ENCODE measurements around the gene SPDEF. TPM values are rescaled to one million over a fixed set of nuclear protein-coding genes. Genes with fewer than 3 reads are reported as not detected.

The SPDEF gene
- total RNA-seq, 4 donors from 2014 or later, result 4.4 TPM; not detected in 3

DNA sequence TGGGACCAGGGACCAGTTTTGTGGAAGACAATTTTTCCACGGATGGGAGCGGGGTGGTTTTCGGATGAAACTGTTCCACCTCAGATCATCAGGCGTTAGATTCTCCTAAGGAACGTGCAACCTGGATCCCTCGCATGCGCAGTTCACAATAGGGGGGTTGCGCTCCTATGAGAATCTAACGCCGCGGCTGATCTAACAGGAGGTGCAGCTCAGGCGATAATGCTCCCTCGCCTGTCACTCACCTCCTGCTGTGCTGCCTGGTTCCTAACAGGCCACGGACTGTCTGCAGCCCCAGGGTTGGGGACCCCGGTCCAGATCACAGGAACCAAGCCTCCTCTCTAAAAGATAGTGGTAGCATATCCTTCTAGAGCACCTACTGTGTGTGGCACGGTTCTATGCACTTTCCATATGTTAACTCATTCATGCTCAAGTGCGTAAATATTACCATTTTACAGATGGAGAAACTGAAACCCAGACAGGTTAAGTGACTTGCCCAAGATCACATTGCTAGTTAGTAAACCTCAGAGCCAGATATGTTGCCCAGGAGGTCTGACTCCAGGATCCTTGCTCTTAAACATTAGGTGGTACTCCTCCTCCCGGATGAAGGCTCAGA, 25.3 kb downstream of the SPDEF start:
- Histone ChIP-seq H3K9me3 (no peaks in the 10 kb centered on the region), H3K36me3 (no peaks in the 10 kb centered on the region), H3K27ac (no peak overlapping the region), H3K4me1 (peaks cover 0 to 14% (median 11%) of the 10 kb centered on the region in 3 donors), H3K27me3 (no peaks in the 10 kb centered on the region), H3K4me3 (peak overlapping the region in 1 of 2 donors; percentile 16)
- WGBS, 2 donors (ENCODE audit: low coverage in 1 of 2), result 80 to 93% methylated on average over 3 to 8 of the region's 18 CpGs
- ATAC-seq, result no peak
- TF ChIP-seq POLR2A (IDR thresholded peaks at IDR 0.05) (no peak), EP300 (IDR thresholded peaks at IDR 0.05) (no peak), POLR2AphosphoS5 (IDR thresholded peaks at IDR 0.05) (no peak)
- TF ChIP-seq, protein P1, sequence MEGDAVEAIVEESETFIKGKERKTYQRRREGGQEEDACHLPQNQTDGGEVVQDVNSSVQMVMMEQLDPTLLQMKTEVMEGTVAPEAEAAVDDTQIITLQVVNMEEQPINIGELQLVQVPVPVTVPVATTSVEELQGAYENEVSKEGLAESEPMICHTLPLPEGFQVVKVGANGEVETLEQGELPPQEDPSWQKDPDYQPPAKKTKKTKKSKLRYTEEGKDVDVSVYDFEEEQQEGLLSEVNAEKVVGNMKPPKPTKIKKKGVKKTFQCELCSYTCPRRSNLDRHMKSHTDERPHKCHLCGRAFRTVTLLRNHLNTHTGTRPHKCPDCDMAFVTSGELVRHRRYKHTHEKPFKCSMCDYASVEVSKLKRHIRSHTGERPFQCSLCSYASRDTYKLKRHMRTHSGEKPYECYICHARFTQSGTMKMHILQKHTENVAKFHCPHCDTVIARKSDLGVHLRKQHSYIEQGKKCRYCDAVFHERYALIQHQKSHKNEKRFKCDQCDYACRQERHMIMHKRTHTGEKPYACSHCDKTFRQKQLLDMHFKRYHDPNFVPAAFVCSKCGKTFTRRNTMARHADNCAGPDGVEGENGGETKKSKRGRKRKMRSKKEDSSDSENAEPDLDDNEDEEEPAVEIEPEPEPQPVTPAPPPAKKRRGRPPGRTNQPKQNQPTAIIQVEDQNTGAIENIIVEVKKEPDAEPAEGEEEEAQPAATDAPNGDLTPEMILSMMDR (IDR thresholded peaks at IDR 0.05), result no peak

DNA sequence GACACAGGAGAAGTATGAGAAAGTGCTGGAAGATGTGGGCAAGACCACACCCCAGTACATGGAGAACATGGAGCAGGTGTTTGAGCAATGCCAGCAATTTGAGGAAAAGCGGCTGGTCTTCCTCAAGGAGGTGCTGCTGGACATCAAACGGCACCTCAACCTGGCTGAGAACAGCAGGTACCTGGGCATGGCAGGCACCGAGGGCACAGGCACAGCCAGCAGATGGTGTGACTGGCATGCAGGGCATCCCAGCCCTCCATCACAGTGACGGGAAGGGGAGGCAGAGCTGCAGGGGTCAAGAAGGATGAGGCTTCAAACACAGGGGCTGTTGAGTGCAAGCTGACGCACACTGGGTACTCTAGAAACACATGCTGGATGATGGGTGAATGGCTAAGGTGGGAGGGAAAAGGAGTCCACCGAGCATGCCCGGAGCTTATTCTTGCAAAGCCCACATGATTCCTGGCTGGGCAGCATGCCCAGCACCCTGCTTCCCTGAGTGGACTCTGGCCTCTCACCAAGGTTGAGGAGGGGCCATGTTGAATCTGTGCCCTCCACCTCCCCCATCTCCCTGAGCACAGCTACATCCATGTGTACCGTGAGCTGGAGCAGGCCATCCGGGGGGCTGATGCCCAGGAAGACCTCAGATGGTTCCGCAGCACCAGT, 26.3 kb downstream of the SPDEF start:
- H3K4me1 ChIP-seq, result peaks cover 0 to 14% (median 11%) of the 10 kb centered on the region in 3 donors
- no peak overlapping the region for H3K27ac ChIP-seq
- no peak overlapping the region for H3K4me3 ChIP-seq
- H3K36me3 ChIP-seq, result no peaks in the 10 kb centered on the region
- ATAC-seq, result no peak
- H3K27me3 ChIP-seq, result no peaks in the 10 kb centered on the region
- H3K9me3 ChIP-seq, result no peaks in the 10 kb centered on the region
- TF ChIP-seq, protein P1 (IDR thresholded peaks at IDR 0.05), result no peak
- no peak for TF ChIP-seq POLR2A (IDR thresholded peaks at IDR 0.05)
- no peak for TF ChIP-seq POLR2AphosphoS5 (IDR thresholded peaks at IDR 0.05)
- no peak for TF ChIP-seq EP300 (IDR thresholded peaks at IDR 0.05)
- 53 to 60% methylated on average over 3 to 6 of the region's 10 CpGs for WGBS, 2 donors (ENCODE audit: low coverage in 1 of 2)

DNA sequence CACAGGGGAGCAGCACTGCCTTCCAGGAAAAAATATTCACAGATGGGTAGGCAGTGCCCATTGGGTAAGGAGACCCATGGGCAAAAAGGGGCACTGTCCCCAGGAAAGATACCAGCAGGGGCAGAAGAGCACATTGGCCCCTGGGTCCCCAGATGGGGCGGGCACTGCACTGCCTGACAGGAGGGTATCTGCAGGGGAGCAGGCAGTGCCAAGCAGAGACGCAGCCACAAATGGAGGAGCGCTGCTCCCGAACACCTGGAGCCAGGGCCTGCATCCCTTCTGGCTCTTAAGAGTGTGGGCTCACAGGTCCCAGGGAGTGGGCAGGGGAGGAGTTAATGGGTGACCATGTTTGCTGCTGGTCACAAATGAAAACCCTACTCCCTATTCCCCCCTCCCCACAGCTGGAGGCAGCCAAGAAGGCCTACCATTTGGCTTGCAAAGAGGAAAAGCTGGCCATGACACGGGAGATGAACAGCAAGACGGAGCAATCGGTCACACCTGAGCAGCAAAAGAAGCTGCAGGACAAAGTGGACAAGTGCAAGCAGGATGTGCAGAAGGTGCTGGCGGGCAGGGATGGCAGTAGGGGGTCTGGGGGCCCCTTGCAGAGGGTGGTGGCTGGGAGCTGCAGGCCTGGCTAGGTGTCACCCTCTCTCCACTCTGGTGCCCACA, 27.0 kb downstream of the SPDEF start:
- Histone ChIP-seq H3K27me3 (no peaks in the 10 kb centered on the region), H3K4me1 (peaks cover 0 to 14% (median 11%) of the 10 kb centered on the region in 3 donors), H3K27ac (no peak overlapping the region), H3K9me3 (no peaks in the 10 kb centered on the region), H3K36me3 (no peaks in the 10 kb centered on the region), H3K4me3 (no peak overlapping the region)
- WGBS, 2 donors (ENCODE audit: low coverage in 1 of 2), result 80% methylated on average over 3 of the region's 8 CpGs; no CpG with 5 or more reads in 1 of the 2 donors
- no peak for TF ChIP-seq EP300 (IDR thresholded peaks at IDR 0.05)
- TF ChIP-seq POLR2A (IDR thresholded peaks at IDR 0.05), result no peak
- TF ChIP-seq, protein P1 (IDR thresholded peaks at IDR 0.05), result no peak
- no peak for ATAC-seq

DNA sequence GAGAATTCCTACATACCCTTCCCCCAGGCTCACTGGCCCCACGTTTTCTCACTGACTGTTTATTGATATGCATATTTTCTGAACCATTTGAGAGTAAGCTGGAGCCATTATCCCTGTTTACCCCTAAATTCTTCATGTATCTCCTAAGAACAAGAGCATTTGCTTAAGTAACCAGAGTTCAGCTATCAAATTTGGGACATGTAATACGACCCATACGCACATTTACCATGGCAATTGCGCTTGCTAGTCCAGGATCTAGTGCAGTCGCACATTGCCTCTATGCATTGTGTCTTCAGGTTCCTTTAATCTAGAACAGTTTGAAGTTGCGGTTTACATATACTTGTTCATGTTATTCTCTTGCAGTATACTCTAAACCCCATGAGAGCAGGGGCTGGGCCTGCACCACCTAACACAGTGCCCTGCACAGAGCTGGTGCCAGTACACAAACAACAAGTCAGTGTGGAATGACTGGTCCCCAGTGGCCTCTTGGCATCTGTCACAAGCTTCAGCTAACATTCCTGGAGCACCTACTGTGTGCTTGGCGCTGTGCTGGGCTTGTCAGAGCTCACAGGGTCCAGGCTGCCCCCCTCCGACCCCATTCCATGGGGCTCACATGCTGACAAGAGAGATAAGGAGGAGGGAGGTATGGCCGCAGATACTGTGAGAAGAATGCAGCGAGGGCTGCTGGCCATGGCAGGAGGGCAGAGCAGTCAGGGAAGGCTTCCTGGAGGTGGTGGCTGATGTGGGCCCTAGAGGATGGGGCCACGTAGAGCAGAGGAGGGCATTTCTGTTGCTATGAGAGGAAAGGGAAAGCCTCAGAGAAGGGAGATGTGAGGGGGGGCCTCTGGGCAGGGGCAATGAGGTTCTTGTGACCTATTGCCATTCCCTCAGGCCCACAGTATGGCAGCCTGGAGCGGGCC, 28.1 kb downstream of the SPDEF start:
- Histone ChIP-seq H3K27me3 (no peaks in the 10 kb centered on the region), H3K9me3 (no peaks in the 10 kb centered on the region), H3K27ac (no peak overlapping the region), H3K36me3 (no peaks in the 10 kb centered on the region), H3K4me1 (peaks cover 0 to 14% (median 11%) of the 10 kb centered on the region in 3 donors), H3K4me3 (no peak overlapping the region)
- 76 to 87% methylated on average over 6 to 9 of the region's 12 CpGs for WGBS, 2 donors (ENCODE audit: low coverage in 1 of 2)
- TF ChIP-seq POLR2A (IDR thresholded peaks at IDR 0.05) (no peak), POLR2AphosphoS5 (IDR thresholded peaks at IDR 0.05) (no peak), EP300 (IDR thresholded peaks at IDR 0.05) (no peak)
- TF ChIP-seq, protein P1 (IDR thresholded peaks at IDR 0.05), result no peak
- no peak for ATAC-seq
